Measurements from ENCODE around the gene GAS2L1.

GAS2L1 gene

GRCh38 chr22:29328566-29329500, 22.4 kb downstream of the GAS2L1 start:
- DNase-seq: no peak

- no peak for DNase-seq
Observed at GRCh38 chr22:29329581-29329980, 23.1 kb downstream of the GAS2L1 start.

- no peak for DNase-seq
Observed at GRCh38 chr22:29330291-29330690, 23.8 kb downstream of the GAS2L1 start.

- DNase-seq: peak; percentile 91
Observed at GRCh38 chr22:29330753-29331152, 24.3 kb downstream of the GAS2L1 start.

GRCh38 chr22:29331213-29331612, 24.8 kb downstream of the GAS2L1 start:
- DNase-seq: peak; percentile 72

GRCh38 chr22:29331658-29332300, 25.3 kb downstream of the GAS2L1 start:
- DNase-seq: no peak

GRCh38 chr22:29332886-29333496, 26.5 kb downstream of the GAS2L1 start:
- no peak for DNase-seq

- no peak for DNase-seq
Observed at GRCh38 chr22:29334148-29334547, 27.7 kb downstream of the GAS2L1 start.

GRCh38 chr22:29334696-29335344, 28.4 kb downstream of the GAS2L1 start:
- no peak for DNase-seq

GRCh38 chr22:29335656-29336055, 29.2 kb downstream of the GAS2L1 start:
- no peak for DNase-seq

- DNase-seq: no peak
Observed at GRCh38 chr22:29336751-29337490, 30.5 kb downstream of the GAS2L1 start.

GRCh38 chr22:29337631-29338284, 31.3 kb downstream of the GAS2L1 start:
- no peak for DNase-seq

GRCh38 chr22:29338398-29338797, 31.9 kb downstream of the GAS2L1 start:
- DNase-seq: no peak

GRCh38 chr22:29339381-29340235, 33.2 kb downstream of the GAS2L1 start:
- no peak for DNase-seq

GRCh38 chr22:29340566-29340965, 34.1 kb downstream of the GAS2L1 start:
- DNase-seq: no peak

- no peak for DNase-seq
Observed at GRCh38 chr22:29341056-29341848, 34.8 kb downstream of the GAS2L1 start.

GRCh38 chr22:29341849-29342127, 35.3 kb downstream of the GAS2L1 start:
- no peak for DNase-seq

GRCh38 chr22:29342177-29342576, 35.7 kb downstream of the GAS2L1 start:
- DNase-seq: no peak

- DNase-seq: no peak
Observed at GRCh38 chr22:29342577-29343312, 36.3 kb downstream of the GAS2L1 start.

Measured in EL (cell line).